Measurements from ENCODE around the gene ACSL5. TPM values are rescaled to one million over a fixed set of nuclear protein-coding genes. Genes with fewer than 3 reads are reported as not detected.

Gene ACSL5
- polyA plus RNA-seq, 3 donors from 2014 or later = 63.9 to 86.5 (median 78.4) TPM

Other genes with a start within 250 kb of the ACSL5 start
- 1 to 10 TPM in 1 of 3 donors, under 1 TPM in 1, not detected in 1; 0.97 to 2.0 TPM for gene GPAM, start 190.4 kb upstream of the ACSL5 start, polyA plus RNA-seq
- not detected for gene TECTB, start 90.7 kb upstream of the ACSL5 start, polyA plus RNA-seq
- gene ZDHHC6, start 72.8 kb downstream of the ACSL5 start, polyA plus RNA-seq = 10 to 100 TPM; 27.4 to 39.3 (median 39.2) TPM
- gene VTI1A, start 73.1 kb downstream of the ACSL5 start, polyA plus RNA-seq = 10 to 100 TPM; 15.0 to 40.2 (median 31.2) TPM